ENCODE results near the gene SPON1. TPM values are rescaled to one million over a fixed set of nuclear protein-coding genes. Genes with fewer than 3 reads are reported as not detected.

SPON1 gene
- total and polyA plus RNA-seq, 2 donors (not counting 1 experiment from before 2014, with no cell fraction given) = 0.30 TPM; not detected in 1

- H3K4me1 ChIP-seq (ENCODE audit: control insufficient read depth in 2 of 2, insufficient read depth in 2 of 2, low read length in 2 of 2) = no peaks in the 10 kb centered on the region
- no peak overlapping the region for H2AFZ ChIP-seq (ENCODE audit: insufficient read depth, low read depth, low read length, poor library complexity, severe bottlenecking)
- TF ChIP-seq EZH2 (IDR thresholded peaks at IDR 0.05; ENCODE audit: borderline replicate concordance, insufficient read depth, low read depth, low read length, poor library complexity, severe bottlenecking) (no peak), CTCF (IDR thresholded peaks at IDR 0.05) (no peak)
- H3K4me3 ChIP-seq (ENCODE audit: control extremely low read depth in 1 of 5, extremely low read depth in 1 of 5, insufficient read depth in 1 of 5, low read depth in 2 of 5, low read length in 4 of 5) = no peak overlapping the region
- POLR2A ChIA-PET = interaction anchor here (0.7 kb wide), 1 partner anchor 13 kb away, joined by 4 read pairs; no protein-coding TSS in a partner anchor
- Mint-ChIP-seq H3K4me3 (no peak overlapping the region), H3K27me3 (peaks cover 4% of the 10 kb centered on the region), H3K4me1 (no peaks in the 10 kb centered on the region), H3K27ac (no peak overlapping the region), H3K9me3 (ENCODE audit: insufficient read depth) (no peaks in the 10 kb centered on the region)
- H4K20me1 ChIP-seq (ENCODE audit: control insufficient read depth, insufficient read depth, low read length, poor library complexity, severe bottlenecking) = no peaks in the 10 kb centered on the region
- H3K27me3 ChIP-seq (replicated peaks in 1 of 4; ENCODE audit: control extremely low read depth in 1 of 4, control insufficient read depth in 3 of 4, insufficient read depth in 4 of 4, low read length in 3 of 4) = peaks cover 0 to 3% (median 0%) of the 10 kb centered on the region in 4 experiments
- H3K9me3 ChIP-seq (ENCODE audit: control extremely low read depth in 1 of 3, control insufficient read depth in 2 of 3, insufficient read depth in 1 of 3, low read length in 2 of 3) = no peaks in the 10 kb centered on the region
- no peaks in the 10 kb centered on the region for H3K36me3 ChIP-seq (replicated peaks in 1 of 2; ENCODE audit: control extremely low read depth in 1 of 2, control insufficient read depth in 1 of 2, extremely low read depth in 1 of 2, insufficient read depth in 2 of 2, low read length in 1 of 2)
- WGBS (ENCODE audit: insufficient coverage) = no CpG with 5 or more reads among the region's 1 CpG
- no peak for ATAC-seq (ENCODE audit: low read depth)
- no peak for DNase-seq
- H3K4me2 ChIP-seq (replicated peaks; ENCODE audit: low read depth, low read length, poor library complexity, severe bottlenecking) = no peak overlapping the region
- intact Hi-C loops (cut with micrococcal nuclease) = no loop called here
- H3K79me2 ChIP-seq (ENCODE audit: control insufficient read depth, insufficient read depth, low read length) = no peaks in the 10 kb centered on the region
- H3K9ac ChIP-seq (ENCODE audit: low read length) = no peak overlapping the region
- no peak overlapping the region for H3K27ac ChIP-seq (ENCODE audit: low read length in 2 of 2)
- CTCF ChIA-PET = no interaction called here
Observed at GRCh38 chr11:14136561-14136960, 174.0 kb downstream of the SPON1 start.

DNA sequence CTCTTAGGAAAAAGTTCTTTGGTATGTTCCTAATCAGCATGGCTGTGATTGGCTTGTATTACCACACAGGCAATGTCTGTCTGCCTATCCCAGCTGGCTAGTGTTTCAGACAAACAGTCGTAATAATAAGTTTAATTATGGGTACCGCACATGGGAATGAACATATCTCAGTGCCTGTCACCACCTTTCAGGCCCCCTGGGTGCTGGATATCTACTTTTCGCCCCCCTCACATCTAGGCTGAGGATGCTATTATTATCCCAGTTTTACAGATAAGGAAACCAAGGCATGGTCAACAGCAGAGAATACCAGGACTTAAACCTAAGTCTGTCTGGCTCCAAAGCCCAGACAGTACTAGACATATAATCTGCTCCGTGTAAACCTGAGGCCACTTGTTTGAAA lies 174.8 kb downstream of the SPON1 start:
- Histone ChIP-seq H3K27ac (ENCODE audit: low read length in 2 of 2) (no peak overlapping the region), H4K20me1 (ENCODE audit: control insufficient read depth, insufficient read depth, low read length, poor library complexity, severe bottlenecking) (no peaks in the 10 kb centered on the region), H3K4me2 (replicated peaks; ENCODE audit: low read depth, low read length, poor library complexity, severe bottlenecking) (no peak overlapping the region), H2AFZ (ENCODE audit: insufficient read depth, low read depth, low read length, poor library complexity, severe bottlenecking) (no peak overlapping the region), H3K79me2 (ENCODE audit: control insufficient read depth, insufficient read depth, low read length) (no peaks in the 10 kb centered on the region), H3K4me1 (ENCODE audit: control insufficient read depth in 2 of 2, insufficient read depth in 2 of 2, low read length in 2 of 2) (no peaks in the 10 kb centered on the region), H3K9ac (ENCODE audit: low read length) (no peak overlapping the region), H3K36me3 (replicated peaks in 1 of 2; ENCODE audit: control extremely low read depth in 1 of 2, control insufficient read depth in 1 of 2, extremely low read depth in 1 of 2, insufficient read depth in 2 of 2, low read length in 1 of 2) (no peaks in the 10 kb centered on the region), H3K9me3 (ENCODE audit: control extremely low read depth in 1 of 3, control insufficient read depth in 2 of 3, insufficient read depth in 1 of 3, low read length in 2 of 3) (no peaks in the 10 kb centered on the region), H3K4me3 (ENCODE audit: control extremely low read depth in 1 of 5, extremely low read depth in 1 of 5, insufficient read depth in 1 of 5, low read depth in 2 of 5, low read length in 4 of 5) (no peak overlapping the region), H3K27me3 (replicated peaks in 1 of 4; ENCODE audit: control extremely low read depth in 1 of 4, control insufficient read depth in 3 of 4, insufficient read depth in 4 of 4, low read length in 3 of 4) (peaks cover 0 to 3% (median 0%) of the 10 kb centered on the region in 4 experiments)
- ATAC-seq (ENCODE audit: low read depth) = no peak
- H3K9me3 Mint-ChIP-seq (ENCODE audit: insufficient read depth) = no peaks in the 10 kb centered on the region
- intact Hi-C loops (cut with micrococcal nuclease) = no loop called here
- ChIA-PET CTCF (no interaction called here), POLR2A (no interaction called here)
- WGBS (ENCODE audit: insufficient coverage) = 86% methylated on average over 4 of the region's 4 CpGs
- no peaks in the 10 kb centered on the region for H3K4me1 Mint-ChIP-seq
- no peak for DNase-seq
- H3K27me3 Mint-ChIP-seq = peaks cover 4% of the 10 kb centered on the region
- H3K4me3 Mint-ChIP-seq = no peak overlapping the region
- H3K27ac Mint-ChIP-seq = no peak overlapping the region
- TF ChIP-seq EZH2 (IDR thresholded peaks at IDR 0.05; ENCODE audit: borderline replicate concordance, insufficient read depth, low read depth, low read length, poor library complexity, severe bottlenecking) = no peak
- no peak for TF ChIP-seq CTCF (IDR thresholded peaks at IDR 0.05)

Measured in B cell (primary cell).